RWPE2 (cell line): Measurements from ENCODE around the gene CNGA2.

ENCODE experiments used
- ATAC-seq: fragments of 200-7000 bp; cut with Tn5 transposase; 3 replicates; pipeline ENCODE4 v1.9.1; 2021; ENCODE audit warnings: low read depth
- DNase-seq: peaks from one replicate; pipeline ENCODE4 v3.0.0-alpha.2; 2020; ENCODE audit warnings: low spot score
- H3K27ac ChIP-seq: fragments of 450-650 bp; 2 replicates; pipeline ENCODE4 v1.5.1; 2017; ENCODE audit warnings: mild to moderate bottlenecking; ENCODE audit not compliant: poor library complexity, severe bottlenecking
- H3K27me3 ChIP-seq: fragments of 250-450 bp; sonication (Bioruptor Pico); 2 replicates; pipeline ENCODE4 v1.5.1; 2021; ENCODE audit warnings: mild to moderate bottlenecking, moderate library complexity; ENCODE audit not compliant: insufficient read depth, poor library complexity, severe bottlenecking
- H3K36me3 ChIP-seq: fragments of 250-450 bp; sonication (Bioruptor Pico); 2 replicates; pipeline ENCODE4 v1.5.1; 2020; ENCODE audit warnings: low read depth, mild to moderate bottlenecking, moderate library complexity
- H3K4me1 ChIP-seq: fragments of 250-450 bp; sonication (Bioruptor Pico); 2 replicates; pipeline ENCODE4 v1.5.1; 2021; ENCODE audit warnings: mild to moderate bottlenecking, moderate library complexity; ENCODE audit not compliant: insufficient read depth, poor library complexity, severe bottlenecking
- H3K4me3 ChIP-seq: fragments of 250-450 bp; sonication (Bioruptor Pico); 2 replicates; pipeline ENCODE4 v1.5.1; 2021; ENCODE audit warnings: mild to moderate bottlenecking, moderate library complexity; ENCODE audit not compliant: severe bottlenecking
- H3K9me3 ChIP-seq: fragments of 250-450 bp; sonication (Bioruptor Pico); 2 replicates; pipeline ENCODE4 v1.5.1; 2021; ENCODE audit warnings: mild to moderate bottlenecking, moderate library complexity; ENCODE audit not compliant: severe bottlenecking
- TF ChIP-seq, protein P1 (sequence below): fragments of 450-650 bp; IDR thresholded peaks from one replicate; pipeline ENCODE4 v1.5.1; 2017; ENCODE audit warnings: mild to moderate bottlenecking, moderate library complexity; ENCODE audit not compliant: poor library complexity, severe bottlenecking

Gene CNGA2

DNA sequence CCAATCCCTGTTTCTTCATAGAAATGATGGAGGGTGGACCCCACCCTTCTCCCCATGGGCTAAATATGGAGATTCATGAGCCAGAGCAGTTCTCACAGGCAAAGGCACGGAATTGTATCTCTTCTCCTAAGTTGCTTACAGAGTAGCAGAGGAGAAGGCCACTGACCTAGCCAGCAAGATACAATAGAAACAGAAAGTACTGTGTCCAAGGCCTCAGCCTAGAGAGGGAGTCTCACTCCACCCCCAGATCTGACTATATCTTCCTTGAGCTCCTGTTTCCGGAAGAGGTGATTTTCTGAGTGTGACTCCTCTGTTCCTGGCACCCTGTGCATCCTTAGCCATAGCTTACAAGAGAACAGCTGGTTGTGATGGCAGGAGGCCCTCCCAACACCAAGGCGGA, 18.8 kb upstream of the CNGA2 start, which contains the start of gene FATE1:
Gene FATE1, plus strand, starts transcription at position 284 of the 400 bp plus-strand sequence. Its CDS starts 85 bp downstream, at position 369.
- TF ChIP-seq, protein P1, sequence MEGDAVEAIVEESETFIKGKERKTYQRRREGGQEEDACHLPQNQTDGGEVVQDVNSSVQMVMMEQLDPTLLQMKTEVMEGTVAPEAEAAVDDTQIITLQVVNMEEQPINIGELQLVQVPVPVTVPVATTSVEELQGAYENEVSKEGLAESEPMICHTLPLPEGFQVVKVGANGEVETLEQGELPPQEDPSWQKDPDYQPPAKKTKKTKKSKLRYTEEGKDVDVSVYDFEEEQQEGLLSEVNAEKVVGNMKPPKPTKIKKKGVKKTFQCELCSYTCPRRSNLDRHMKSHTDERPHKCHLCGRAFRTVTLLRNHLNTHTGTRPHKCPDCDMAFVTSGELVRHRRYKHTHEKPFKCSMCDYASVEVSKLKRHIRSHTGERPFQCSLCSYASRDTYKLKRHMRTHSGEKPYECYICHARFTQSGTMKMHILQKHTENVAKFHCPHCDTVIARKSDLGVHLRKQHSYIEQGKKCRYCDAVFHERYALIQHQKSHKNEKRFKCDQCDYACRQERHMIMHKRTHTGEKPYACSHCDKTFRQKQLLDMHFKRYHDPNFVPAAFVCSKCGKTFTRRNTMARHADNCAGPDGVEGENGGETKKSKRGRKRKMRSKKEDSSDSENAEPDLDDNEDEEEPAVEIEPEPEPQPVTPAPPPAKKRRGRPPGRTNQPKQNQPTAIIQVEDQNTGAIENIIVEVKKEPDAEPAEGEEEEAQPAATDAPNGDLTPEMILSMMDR, result no peak
- H3K4me3 ChIP-seq, result no peak within 1 kb of the TSS
- no peaks in the 10 kb centered on the region for H3K27me3 ChIP-seq
- DNase-seq (no peak), ATAC-seq (no peak)
- H3K27ac ChIP-seq, result no peak within 1 kb of the TSS
- no peaks in the 10 kb centered on the region for H3K36me3 ChIP-seq
- no peaks in the 10 kb centered on the region for H3K4me1 ChIP-seq
- H3K9me3 ChIP-seq, result no peaks in the 10 kb centered on the region

- ATAC-seq (no peak), DNase-seq (no peak)
- Histone ChIP-seq H3K4me3 (no peak overlapping the region), H3K36me3 (no peaks in the 10 kb centered on the region), H3K27ac (no peak overlapping the region), H3K4me1 (no peaks in the 10 kb centered on the region), H3K9me3 (no peaks in the 10 kb centered on the region), H3K27me3 (no peaks in the 10 kb centered on the region)
- TF ChIP-seq, protein P1, result no peak
Measured at GRCh38 chrX:151722241-151722846, 12.2 kb upstream of the CNGA2 start.

DNA sequence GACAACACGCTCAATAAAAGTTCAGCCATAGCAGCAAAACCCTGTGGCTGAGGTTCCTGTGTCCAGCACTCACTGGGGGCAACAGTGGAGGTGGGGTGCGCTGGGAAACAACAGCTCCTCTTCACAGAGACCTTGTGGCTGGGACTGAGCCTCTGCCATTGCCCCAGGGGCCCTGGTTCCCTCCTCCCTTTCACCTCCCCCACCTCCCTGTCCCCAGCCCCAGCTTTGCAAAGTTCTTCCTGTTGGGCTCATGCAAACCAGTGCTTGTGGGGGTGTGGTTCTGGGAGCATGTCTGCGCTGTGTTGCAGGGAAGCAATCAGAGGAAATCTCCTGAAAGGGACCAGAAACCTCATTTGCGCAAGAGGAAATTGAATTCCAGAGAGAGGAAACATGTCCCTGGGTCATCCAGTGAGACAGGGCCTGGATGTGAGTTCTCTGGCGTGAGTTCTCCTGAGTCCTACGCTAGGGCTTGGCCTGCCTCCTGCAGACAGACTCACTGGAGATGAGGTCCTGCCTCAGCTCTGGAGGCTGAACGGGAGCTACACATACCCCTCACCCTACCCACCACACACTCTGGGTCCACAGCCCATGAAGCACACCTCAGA, 11.3 kb upstream of the CNGA2 start:
- ATAC-seq, result no peak

DNA sequence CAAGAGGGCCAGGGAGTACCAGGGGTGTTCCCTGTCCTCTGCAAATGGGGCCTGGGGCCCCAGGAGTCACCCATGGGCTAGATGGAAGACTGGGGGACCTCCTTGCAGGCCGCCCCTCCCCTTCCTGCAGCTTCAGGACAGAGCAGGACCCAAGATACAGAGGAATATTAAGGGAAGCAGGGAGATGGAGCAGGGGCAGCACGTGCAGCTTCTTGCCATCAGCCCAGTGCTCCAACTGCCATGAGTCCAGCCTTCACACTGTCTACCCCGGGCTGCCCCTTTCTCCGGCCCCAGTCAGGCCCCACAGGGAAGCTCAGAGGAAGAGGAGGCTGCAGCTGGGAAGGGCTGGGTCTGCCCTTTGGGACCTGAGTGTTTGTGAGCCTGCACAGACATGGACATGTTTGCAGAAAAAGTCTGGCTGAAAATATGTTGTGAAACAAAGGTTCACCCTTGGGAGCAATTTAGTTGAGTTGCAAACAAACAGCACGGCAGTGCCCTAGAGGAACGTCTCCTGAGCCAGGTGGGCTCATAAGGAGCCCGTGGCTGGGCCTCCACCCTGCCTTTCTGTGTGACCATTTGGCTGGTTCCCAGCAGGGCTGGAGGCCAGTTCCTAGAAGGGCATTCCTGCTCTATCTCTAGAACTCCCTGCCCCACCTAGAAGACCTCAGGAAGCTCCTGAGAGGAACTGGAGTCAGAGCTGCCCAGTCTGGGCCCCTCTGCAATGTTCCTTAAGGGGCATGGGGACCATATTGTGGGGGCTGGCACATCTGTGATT, 9.8 kb upstream of the CNGA2 start:
- ATAC-seq (no peak), DNase-seq (no peak)
- Histone ChIP-seq H3K4me1 (no peaks in the 10 kb centered on the region), H3K36me3 (no peaks in the 10 kb centered on the region), H3K4me3 (no peak overlapping the region), H3K9me3 (no peaks in the 10 kb centered on the region), H3K27ac (no peak overlapping the region), H3K27me3 (no peaks in the 10 kb centered on the region)
- TF ChIP-seq, protein P1, result no peak

More for the DNA sequence above, 11.3 kb upstream of the CNGA2 start:
- Histone ChIP-seq H3K27ac (no peak overlapping the region), H3K27me3 (no peaks in the 10 kb centered on the region), H3K4me1 (no peaks in the 10 kb centered on the region), H3K4me3 (no peak overlapping the region), H3K36me3 (no peaks in the 10 kb centered on the region), H3K9me3 (no peaks in the 10 kb centered on the region)
- DNase-seq, result no peak
- TF ChIP-seq, protein P1, result no peak

GRCh38 chrX:151725338-151725614, 9.3 kb upstream of the CNGA2 start:
- no peaks in the 10 kb centered on the region for H3K27me3 ChIP-seq
- no peak overlapping the region for H3K4me3 ChIP-seq
- H3K27ac ChIP-seq, result no peak overlapping the region
- DNase-seq, result no peak
- TF ChIP-seq, protein P1, result no peak
- no peaks in the 10 kb centered on the region for H3K4me1 ChIP-seq
- ATAC-seq, result no peak
- H3K36me3 ChIP-seq, result no peaks in the 10 kb centered on the region
- H3K9me3 ChIP-seq, result no peaks in the 10 kb centered on the region
